ENCODE measurements around the gene FAM193A. TPM values are rescaled to one million over a fixed set of nuclear protein-coding genes. Genes with fewer than 3 reads are reported as not detected.
A peak's percentile ranks its signal among the peaks of the same experiment; 100 is the strongest.

FAM193A gene
- total and polyA plus RNA-seq, 5 donors from 2014 or later, result 0.71 to 44.3 (median 1.6) TPM

DNA sequence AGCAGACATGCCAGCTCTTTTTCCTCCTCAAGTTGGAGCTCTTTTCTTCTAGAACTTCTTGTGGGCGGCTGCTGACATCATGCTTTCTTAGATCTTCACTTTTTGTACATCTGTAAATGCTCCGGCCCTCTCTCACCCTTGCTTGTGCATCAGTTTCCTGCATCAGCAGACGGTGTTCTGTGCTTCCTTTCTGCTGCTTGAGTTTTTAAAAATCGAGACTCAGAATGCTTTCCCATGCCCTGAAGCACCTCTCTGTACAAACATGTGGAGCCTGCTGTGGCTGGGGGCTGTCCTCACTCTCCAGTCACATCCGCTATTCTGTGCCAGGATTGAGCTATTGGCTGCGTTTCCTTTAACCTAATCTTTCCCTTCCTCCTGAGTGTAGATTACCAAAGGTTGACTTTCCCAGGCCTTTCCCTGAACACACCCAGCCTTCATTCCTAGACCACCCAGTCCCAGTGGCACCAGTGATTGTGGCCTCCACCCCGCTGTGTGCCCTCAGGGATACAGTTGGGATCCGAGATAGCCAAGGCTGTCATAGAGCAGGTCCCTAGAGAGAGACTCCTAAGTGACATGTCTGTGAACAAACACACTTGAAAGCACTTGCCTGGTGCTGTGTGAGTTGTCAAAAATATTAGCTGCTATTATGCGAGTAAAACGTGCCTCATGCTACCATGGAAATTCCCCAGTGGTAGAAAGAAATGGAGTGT lies 177.8 kb downstream of the FAM193A start:
- no peaks in the 10 kb centered on the region for H3K9me3 Mint-ChIP-seq
- peaks cover 19% of the 10 kb centered on the region for H3K36me3 Mint-ChIP-seq
- H3K4me3 Mint-ChIP-seq, result peak overlapping the region in 2 of 4 donors; percentile 26 to 51
- DNase-seq (peak in 2 of 3 donors; percentile 48 to 79), ATAC-seq (ENCODE audit: low read depth in 2 of 2) (peak; percentile 86 to 88)
- Histone ChIP-seq H3K4me1 (ENCODE audit: control insufficient read depth, insufficient read depth, low read length, poor library complexity, severe bottlenecking) (peaks cover 12% of the 10 kb centered on the region), H3K27me3 (ENCODE audit: control insufficient read depth, insufficient read depth, low read length) (no peaks in the 10 kb centered on the region), H3K9me3 (ENCODE audit: control insufficient read depth in 2 of 2, low read length in 2 of 2) (no peaks in the 10 kb centered on the region), H3K4me3 (ENCODE audit: low read depth, low read length) (peak overlapping the region; percentile 19), H3K27ac (ENCODE audit: insufficient read depth, low read length, poor library complexity, severe bottlenecking) (peak overlapping the region; percentile 57), H3K36me3 (ENCODE audit: control insufficient read depth, insufficient read depth, low read length) (peaks cover 24% of the 10 kb centered on the region)
- H3K27ac Mint-ChIP-seq, result peak overlapping the region; percentile 65 to 89 (median 87)
- peaks cover 15 to 34% (median 23%) of the 10 kb centered on the region in 4 donors for H3K4me1 Mint-ChIP-seq
- no peaks in the 10 kb centered on the region for H3K27me3 Mint-ChIP-seq

GRCh38 chr4:2714918-2715317 lies 178.5 kb downstream of the FAM193A start:
- Histone ChIP-seq H3K4me3 (ENCODE audit: low read depth, low read length) (no peak overlapping the region), H3K4me1 (ENCODE audit: control insufficient read depth, insufficient read depth, low read length, poor library complexity, severe bottlenecking) (peaks cover 12% of the 10 kb centered on the region), H3K27me3 (ENCODE audit: control insufficient read depth, insufficient read depth, low read length) (no peaks in the 10 kb centered on the region), H3K36me3 (ENCODE audit: control insufficient read depth, insufficient read depth, low read length) (peaks cover 29% of the 10 kb centered on the region), H3K27ac (ENCODE audit: insufficient read depth, low read length, poor library complexity, severe bottlenecking) (no peak overlapping the region), H3K9me3 (ENCODE audit: control insufficient read depth in 2 of 2, low read length in 2 of 2) (no peaks in the 10 kb centered on the region)
- Mint-ChIP-seq H3K36me3 (peaks cover 22% of the 10 kb centered on the region), H3K27ac (peak overlapping the region; percentile 82 to 89 (median 87)), H3K4me3 (no peak overlapping the region), H3K9me3 (no peaks in the 10 kb centered on the region), H3K4me1 (peaks cover 15 to 34% (median 23%) of the 10 kb centered on the region in 4 donors), H3K27me3 (no peaks in the 10 kb centered on the region)
- ATAC-seq (ENCODE audit: low read depth in 2 of 2) (no peak), DNase-seq (no peak)

DNA sequence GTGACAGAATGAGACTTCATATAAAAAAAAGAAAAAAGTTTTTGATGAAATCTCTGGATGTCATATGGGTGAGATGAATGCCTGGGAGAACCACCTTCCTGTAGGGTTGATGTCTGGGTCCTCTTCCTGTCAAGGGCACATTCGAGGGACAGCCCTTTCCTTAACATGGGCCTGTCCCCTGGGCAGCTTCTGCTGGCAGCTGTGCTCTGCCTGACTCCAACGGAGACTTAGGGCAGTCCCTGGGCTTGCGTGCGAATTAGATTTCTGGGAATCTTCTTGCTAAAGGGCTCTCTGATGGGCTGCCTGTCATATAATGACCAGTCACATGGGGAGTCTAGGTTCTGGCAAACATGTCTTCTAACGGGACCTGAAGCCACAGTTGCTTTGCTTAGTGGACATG lies 179.0 kb downstream of the FAM193A start:
- no peak for ATAC-seq (ENCODE audit: low read depth in 2 of 2)
- peaks cover 12% of the 10 kb centered on the region for H3K4me1 ChIP-seq (ENCODE audit: control insufficient read depth, insufficient read depth, low read length, poor library complexity, severe bottlenecking)
- no peak overlapping the region for H3K4me3 Mint-ChIP-seq
- no peaks in the 10 kb centered on the region for H3K9me3 Mint-ChIP-seq
- no peaks in the 10 kb centered on the region for H3K9me3 ChIP-seq (ENCODE audit: control insufficient read depth in 2 of 2, low read length in 2 of 2)
- peaks cover 15 to 34% (median 23%) of the 10 kb centered on the region in 4 donors for H3K4me1 Mint-ChIP-seq
- no peak overlapping the region for H3K4me3 ChIP-seq (ENCODE audit: low read depth, low read length)
- no peaks in the 10 kb centered on the region for H3K27me3 ChIP-seq (ENCODE audit: control insufficient read depth, insufficient read depth, low read length)
- peaks cover 25% of the 10 kb centered on the region for H3K36me3 Mint-ChIP-seq
- H3K27ac Mint-ChIP-seq, result peak overlapping the region in 2 of 3 donors; percentile 59 to 89
- DNase-seq, result no peak
- peaks cover 34% of the 10 kb centered on the region for H3K36me3 ChIP-seq (ENCODE audit: control insufficient read depth, insufficient read depth, low read length)
- H3K27ac ChIP-seq (ENCODE audit: insufficient read depth, low read length, poor library complexity, severe bottlenecking), result no peak overlapping the region
- no peaks in the 10 kb centered on the region for H3K27me3 Mint-ChIP-seq

DNA sequence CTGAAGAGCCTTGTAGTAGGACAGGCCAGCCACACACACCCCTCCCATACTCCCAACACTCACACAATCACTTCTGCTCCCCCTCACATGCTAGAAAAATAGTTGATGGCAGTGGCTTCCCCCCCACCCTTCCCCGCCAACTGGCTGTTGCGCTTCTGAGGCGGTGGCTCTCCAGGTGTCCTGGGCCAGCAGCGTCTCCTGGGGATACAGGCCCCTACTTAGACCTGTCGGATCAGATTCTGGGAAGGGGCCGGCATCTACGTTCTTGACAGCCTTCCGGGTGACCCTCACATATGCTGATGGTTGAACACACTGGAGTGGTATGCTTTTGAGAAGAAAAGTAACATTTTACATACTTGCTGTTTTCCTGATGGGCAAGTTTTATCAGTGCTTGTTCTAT lies 179.8 kb downstream of the FAM193A start:
- H3K4me1 Mint-ChIP-seq, result peaks cover 15 to 34% (median 23%) of the 10 kb centered on the region in 4 donors
- H3K36me3 ChIP-seq (ENCODE audit: control insufficient read depth, insufficient read depth, low read length), result peaks cover 39% of the 10 kb centered on the region
- DNase-seq, result no peak

DNA sequence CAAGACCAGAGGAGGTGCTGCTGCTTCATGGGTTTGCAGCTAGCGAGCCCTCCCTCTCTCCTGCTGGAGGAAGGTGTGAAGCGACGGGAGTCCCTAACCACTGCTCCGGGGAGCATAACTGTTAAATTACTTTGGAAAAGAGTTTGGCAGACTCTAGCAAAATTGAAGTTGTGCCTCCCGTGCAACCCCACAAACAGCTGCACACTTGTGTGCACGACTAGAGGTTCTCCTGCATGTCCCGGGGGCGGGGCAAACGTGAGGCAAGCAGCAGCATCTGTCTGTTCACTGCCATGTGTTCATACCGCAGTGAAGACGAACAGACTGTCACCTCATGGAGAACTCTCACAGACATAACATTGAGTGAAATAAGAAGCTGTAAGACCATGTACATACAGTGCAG lies 185.1 kb downstream of the FAM193A start:
- H3K9me3 Mint-ChIP-seq, result peaks cover 0 to 2% (median 0%) of the 10 kb centered on the region in 7 donors

More for the DNA sequence above, 179.8 kb downstream of the FAM193A start:
- Histone ChIP-seq H3K4me1 (ENCODE audit: control insufficient read depth, insufficient read depth, low read length, poor library complexity, severe bottlenecking) (peaks cover 12% of the 10 kb centered on the region), H3K4me3 (ENCODE audit: low read depth, low read length) (no peak overlapping the region), H3K27me3 (ENCODE audit: control insufficient read depth, insufficient read depth, low read length) (no peaks in the 10 kb centered on the region), H3K9me3 (ENCODE audit: control insufficient read depth in 2 of 2, low read length in 2 of 2) (no peaks in the 10 kb centered on the region), H3K27ac (ENCODE audit: insufficient read depth, low read length, poor library complexity, severe bottlenecking) (no peak overlapping the region)
- no peaks in the 10 kb centered on the region for H3K9me3 Mint-ChIP-seq
- no peak for ATAC-seq (ENCODE audit: low read depth in 2 of 2)
- H3K36me3 Mint-ChIP-seq, result peaks cover 26% of the 10 kb centered on the region
- no peaks in the 10 kb centered on the region for H3K27me3 Mint-ChIP-seq
- H3K4me3 Mint-ChIP-seq, result no peak overlapping the region
- peak overlapping the region in 1 of 3 donors; percentile 89 for H3K27ac Mint-ChIP-seq

DNA sequence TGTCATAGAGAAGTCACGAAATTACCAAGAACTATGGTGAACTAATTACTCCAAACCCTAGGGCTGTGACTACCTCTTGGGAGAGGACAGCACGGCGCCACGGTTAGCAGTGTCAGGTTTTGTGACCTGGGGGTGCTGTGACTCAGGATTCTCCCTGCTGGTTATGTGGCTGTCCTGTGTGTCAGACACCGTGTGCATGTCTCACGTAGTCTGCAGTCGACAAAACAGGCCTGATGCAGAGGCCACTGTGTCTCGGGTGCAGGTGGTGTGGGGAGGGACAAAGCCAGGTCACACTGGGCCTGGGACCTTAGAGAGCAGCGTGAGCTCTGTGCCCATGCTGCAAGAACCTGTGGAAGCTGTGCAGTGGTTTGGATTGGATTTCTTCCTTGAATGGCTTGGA lies 185.6 kb downstream of the FAM193A start:
- ATAC-seq (ENCODE audit: low read depth in 2 of 2), result no peak
- Mint-ChIP-seq H3K27ac (peak overlapping the region; percentile 6 to 95 (median 57)), H3K4me3 (peak overlapping the region in 1 of 4 donors; percentile 34)

More for the DNA sequence above, 185.1 kb downstream of the FAM193A start:
- Histone ChIP-seq H3K4me1 (ENCODE audit: control insufficient read depth, insufficient read depth, low read length, poor library complexity, severe bottlenecking) (peaks cover 13% of the 10 kb centered on the region), H3K9me3 (ENCODE audit: control insufficient read depth in 2 of 2, low read length in 2 of 2) (no peaks in the 10 kb centered on the region), H3K4me3 (ENCODE audit: low read depth, low read length) (no peak overlapping the region), H3K27me3 (ENCODE audit: control insufficient read depth, insufficient read depth, low read length) (no peaks in the 10 kb centered on the region), H3K27ac (ENCODE audit: insufficient read depth, low read length, poor library complexity, severe bottlenecking) (no peak overlapping the region), H3K36me3 (ENCODE audit: control insufficient read depth, insufficient read depth, low read length) (peaks cover 38% of the 10 kb centered on the region)
- peaks cover 21% of the 10 kb centered on the region for H3K36me3 Mint-ChIP-seq
- H3K4me1 Mint-ChIP-seq, result peaks cover 11 to 25% (median 11%) of the 10 kb centered on the region in 4 donors
- ATAC-seq (ENCODE audit: low read depth in 2 of 2), result no peak
- no peaks in the 10 kb centered on the region for H3K27me3 Mint-ChIP-seq
- no peak overlapping the region for H3K4me3 Mint-ChIP-seq
- DNase-seq, result no peak
- H3K27ac Mint-ChIP-seq, result no peak overlapping the region

DNA sequence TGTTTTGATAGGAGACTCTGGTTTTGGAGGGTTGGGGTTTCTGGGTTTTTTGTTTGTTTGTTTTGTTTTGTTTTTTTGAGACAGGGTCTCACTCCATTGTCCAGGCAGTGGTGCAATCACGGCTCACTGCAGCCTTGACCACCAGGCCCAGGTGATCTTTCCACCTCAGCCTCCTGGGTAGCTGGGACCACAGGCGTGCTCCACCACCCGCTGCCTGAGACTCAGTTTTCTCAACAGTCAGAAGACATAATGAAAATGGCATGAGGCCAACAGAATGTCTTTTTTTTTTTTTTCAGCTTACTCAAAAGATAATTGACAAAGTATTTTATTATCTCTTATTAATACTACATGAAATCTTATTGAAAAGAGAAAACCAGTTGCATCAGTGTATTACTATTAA lies 187.3 kb downstream of the FAM193A start:
- H3K4me1 Mint-ChIP-seq, result peaks cover 11 to 25% (median 11%) of the 10 kb centered on the region in 4 donors
- H3K4me1 ChIP-seq (ENCODE audit: control insufficient read depth, insufficient read depth, low read length, poor library complexity, severe bottlenecking), result peaks cover 13% of the 10 kb centered on the region
- H3K9me3 ChIP-seq (ENCODE audit: control insufficient read depth in 2 of 2, low read length in 2 of 2), result no peaks in the 10 kb centered on the region
- peak overlapping the region in 2 of 4 donors; percentile 24 to 57 for H3K4me3 Mint-ChIP-seq
- peaks cover 0 to 2% (median 0%) of the 10 kb centered on the region in 7 donors for H3K9me3 Mint-ChIP-seq
- no peaks in the 10 kb centered on the region for H3K27me3 ChIP-seq (ENCODE audit: control insufficient read depth, insufficient read depth, low read length)
- DNase-seq, result no peak
- peaks cover 33% of the 10 kb centered on the region for H3K36me3 ChIP-seq (ENCODE audit: control insufficient read depth, insufficient read depth, low read length)
- no peak for ATAC-seq (ENCODE audit: low read depth in 2 of 2)
- H3K27ac ChIP-seq (ENCODE audit: insufficient read depth, low read length, poor library complexity, severe bottlenecking), result no peak overlapping the region
- H3K4me3 ChIP-seq (ENCODE audit: low read depth, low read length), result peak overlapping the region; percentile 40
- no peaks in the 10 kb centered on the region for H3K27me3 Mint-ChIP-seq
- peaks cover 21% of the 10 kb centered on the region for H3K36me3 Mint-ChIP-seq
- H3K27ac Mint-ChIP-seq, result peak overlapping the region in 2 of 3 donors; percentile 37 to 91

More for the DNA sequence above, 185.6 kb downstream of the FAM193A start:
- Histone ChIP-seq H3K27ac (ENCODE audit: insufficient read depth, low read length, poor library complexity, severe bottlenecking) (no peak overlapping the region), H3K4me3 (ENCODE audit: low read depth, low read length) (no peak overlapping the region), H3K36me3 (ENCODE audit: control insufficient read depth, insufficient read depth, low read length) (peaks cover 34% of the 10 kb centered on the region), H3K4me1 (ENCODE audit: control insufficient read depth, insufficient read depth, low read length, poor library complexity, severe bottlenecking) (peaks cover 13% of the 10 kb centered on the region), H3K9me3 (ENCODE audit: control insufficient read depth in 2 of 2, low read length in 2 of 2) (no peaks in the 10 kb centered on the region), H3K27me3 (ENCODE audit: control insufficient read depth, insufficient read depth, low read length) (no peaks in the 10 kb centered on the region)
- Mint-ChIP-seq H3K4me1 (peaks cover 11 to 25% (median 11%) of the 10 kb centered on the region in 4 donors), H3K36me3 (peaks cover 21% of the 10 kb centered on the region), H3K27me3 (no peaks in the 10 kb centered on the region), H3K9me3 (peaks cover 0 to 2% (median 0%) of the 10 kb centered on the region in 7 donors)
- no peak for DNase-seq

Measured in CD4-positive, CD25-positive, alpha-beta regulatory T cell (primary cell).